Ovary (tissue), 9 donors: ENCODE results near the gene TMOD3. TPM values are rescaled to one million over a fixed set of nuclear protein-coding genes. Genes with fewer than 3 reads are reported as not detected.
"Not testable (repeated sequence)": the region's sequence is repeated elsewhere in the genome, so short reads cannot be mapped to it uniquely, and the experiment has no call there.

ENCODE experiments used
- DNase-seq, 5 donors: peaks; one replicate each; pipeline ENCODE4 v3.0.0-alpha.2; 2019 to 2020
- H3K27ac ChIP-seq, 2 donors: fragments of 200-600 bp; one replicate each; pipeline versions ENCODE4 v1.5.1 to v1.8.0; 2019 to 2022
- H3K27me3 ChIP-seq: fragments of 200-600 bp; one replicate; pipeline ENCODE4 v1.8.0; 2022
- H3K36me3 ChIP-seq: fragments of 200-600 bp; sonication (generic); one replicate; pipeline ENCODE4 v1.5.1; 2019
- H3K4me1 ChIP-seq: one replicate; pipeline ENCODE4 v1.8.1; 2013; ENCODE audit warnings: mild to moderate bottlenecking, moderate library complexity; ENCODE audit not compliant: insufficient read depth
- H3K4me3 ChIP-seq: fragments of 200-600 bp; sonication (generic); one replicate; pipeline ENCODE4 v1.5.1; 2017
- H3K9me3 ChIP-seq, 2 donors: fragments of 200-600 bp in 1 of 2; sonication (generic) in 1 of 2; one replicate each; pipeline versions ENCODE4 v1.5.1 to v1.8.1; 2013 to 2019; ENCODE audit warnings: mild to moderate bottlenecking in 1 of 2, moderate library complexity in 1 of 2
- CTCF ChIP-seq, 3 donors: fragments of 450-650 bp in 2 of 3; fragments of 200-600 bp in 1 of 3; IDR thresholded peaks; one replicate each; pipeline versions ENCODE4 v1.5.1 to v1.8.0; 2016 to 2022; ENCODE audit warnings: antibody characterized with exemption in 3 of 3, mild to moderate bottlenecking in 1 of 3
- EP300 ChIP-seq: sonication (generic); formaldehyde crosslinking; IDR thresholded peaks from one replicate; pipeline ENCODE4 v1.6.1; 2017; ENCODE audit warnings: antibody characterized with exemption
- POLR2A ChIP-seq: fragments of 450-650 bp; IDR thresholded peaks from one replicate; pipeline ENCODE4 v1.6.1; 2017; ENCODE audit warnings: antibody characterized with exemption, mild to moderate bottlenecking, moderate library complexity
- WGBS, 3 donors: extraction: QIAGEN DNeasy Blood & Tissue Kit in 1 of 3; methylation state at CpG; one replicate each; pipeline versions ENCODE4 v1.1.5 to v1.1.7; 2013 to 2017; 5-methylcytosine and 5-hydroxymethylcytosine counted together
- intact Hi-C, 4 donors: fragments of 100-400 bp; cut with DNase I; formaldehyde crosslinking; loops; one replicate each; pipeline versions ENCODE4 v1.11.0 to v1.15.1; 2022 to 2023
- polyA plus RNA-seq, 2 donors: library from polyadenylated mRNA; stranded (reverse); fragments of 200-250 nt in 1 of 2; fragments of 350-450 nt in 1 of 2; fragmentation: Illumina TruSeq in 1 of 2; extraction: RNeasy Lipid Tissue Mini Kit (QIAGEN cat#74804) in 1 of 2; gene quantifications; one replicate each; pipeline ENCODE4 v1.2.3, GENCODE V29; 2013 to 2014
- total RNA-seq, 7 donors: library from RNA; depleted of rRNA in 2 of 7; stranded (reverse); fragments of >200 nt in 2 of 7; fragmentation: NEBNext Ultra II Directional in 3 of 7; extraction: Animal tissue kit (Norgen Biotek cat#: 25700) in 3 of 7; gene quantifications; one replicate each; pipeline versions ENCODE4 v1.1.0 to v1.2.4, GENCODE V29; 2016 to 2023
- donor health status: DM: no; HTN: no; CAD: no; lungs with moderate emphysema.
- donor health status: DM: no; HTN: no; CAD: no.
- donor health status: Bipolar disorder and iron deficiency.
- donor health status: DM: yes; HTN: yes; CAD: no.
- donor health status: DM: no; HTN: no; CAD: no.
- donor health status: DM: yes; HTN: yes; CAD: no.

Gene TMOD3
- total and polyA plus RNA-seq, 9 donors, result 9.4 to 35.5 (median 24.1) TPM

GRCh38 chr15:51783967-51784366 lies 45.5 kb upstream of the TMOD3 start:
- Histone ChIP-seq H3K27me3 (no peaks in the 10 kb centered on the region), H3K36me3 (no peaks in the 10 kb centered on the region), H3K4me3 (no peak overlapping the region), H3K4me1 (no peaks in the 10 kb centered on the region), H3K27ac (no peak overlapping the region), H3K9me3 (no peaks in the 10 kb centered on the region)
- 94 to 97% (median 95%) methylated on average over 3 of the region's 3 CpGs for WGBS, 3 donors
- intact Hi-C loops, result no loop called here
- TF ChIP-seq EP300, result no peak
- no peak for TF ChIP-seq POLR2A
- TF ChIP-seq CTCF (IDR thresholded peaks at IDR 0.05), result no peak
- DNase-seq, result no peak

GRCh38 chr15:51787130-51787529 lies 42.3 kb upstream of the TMOD3 start:
- H3K4me1 ChIP-seq, H3K36me3 ChIP-seq, intact Hi-C loops, H3K9me3 ChIP-seq, H3K4me3 ChIP-seq, H3K27ac ChIP-seq, H3K27me3 ChIP-seq, DNase-seq: not testable (repeated sequence)
- WGBS, 3 donors, result 95 to 97% (median 96%) methylated on average over 11 of the region's 11 CpGs

DNA sequence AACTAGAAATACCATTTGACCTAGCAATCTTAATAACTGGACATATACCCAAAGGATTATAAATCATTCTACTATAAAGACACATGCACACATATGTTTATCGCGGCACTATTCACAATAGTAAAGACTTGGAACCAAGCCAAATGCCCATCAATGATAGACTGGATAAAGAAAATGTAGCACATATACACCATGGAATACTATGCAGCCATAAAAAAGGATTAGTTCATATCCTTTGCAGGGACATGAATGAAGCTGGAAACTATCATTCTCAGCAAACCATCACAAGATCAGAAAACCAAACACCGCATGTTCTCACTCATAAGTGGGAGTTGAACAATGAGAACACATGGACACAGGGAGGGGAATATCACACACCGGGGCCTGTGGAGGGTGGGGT lies 37.0 kb upstream of the TMOD3 start:
- H3K27ac ChIP-seq, H3K4me1 ChIP-seq, H3K4me3 ChIP-seq, H3K27me3 ChIP-seq, H3K36me3 ChIP-seq, intact Hi-C loops, H3K9me3 ChIP-seq, DNase-seq: not testable (repeated sequence)
- 86 to 92% (median 86%) methylated on average over 4 of the region's 4 CpGs for WGBS, 3 donors

DNA sequence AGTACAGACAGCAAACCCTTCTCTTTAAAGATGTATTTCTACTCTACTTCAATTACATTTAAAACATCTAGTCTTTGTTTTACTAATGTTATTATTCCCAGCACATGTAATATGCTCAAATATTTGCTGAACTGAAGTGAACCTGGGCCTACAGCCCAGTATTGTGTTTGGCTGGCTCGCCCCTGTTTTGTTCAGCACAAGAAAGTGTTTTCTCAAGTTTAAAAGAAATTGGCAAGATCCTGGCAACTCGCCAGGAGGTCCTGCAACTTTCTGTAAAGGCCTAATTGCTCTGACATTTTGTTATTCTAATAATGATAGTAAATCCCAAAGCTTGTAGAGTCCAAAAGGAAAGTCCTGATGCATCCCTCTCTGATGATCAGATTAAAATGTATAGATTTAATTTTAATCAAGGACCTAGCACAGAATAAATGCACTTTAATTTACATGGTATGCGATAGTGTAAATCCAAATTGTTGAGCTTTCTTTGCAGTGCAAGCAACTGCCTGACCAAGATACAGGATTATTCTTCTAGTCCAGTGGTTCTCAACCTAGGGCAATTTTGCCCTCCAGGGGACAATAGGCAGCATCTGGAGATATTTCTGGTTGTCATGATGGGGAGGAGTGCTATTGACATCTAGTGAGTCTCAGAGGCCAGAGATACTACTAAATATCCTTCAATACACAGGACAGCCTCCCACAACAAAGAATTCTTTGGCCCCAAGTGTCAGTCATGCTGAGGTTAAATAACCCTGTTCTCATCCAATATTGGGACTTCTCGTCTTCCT lies 35.7 kb upstream of the TMOD3 start:
- no peak overlapping the region for H3K27ac ChIP-seq

DNA sequence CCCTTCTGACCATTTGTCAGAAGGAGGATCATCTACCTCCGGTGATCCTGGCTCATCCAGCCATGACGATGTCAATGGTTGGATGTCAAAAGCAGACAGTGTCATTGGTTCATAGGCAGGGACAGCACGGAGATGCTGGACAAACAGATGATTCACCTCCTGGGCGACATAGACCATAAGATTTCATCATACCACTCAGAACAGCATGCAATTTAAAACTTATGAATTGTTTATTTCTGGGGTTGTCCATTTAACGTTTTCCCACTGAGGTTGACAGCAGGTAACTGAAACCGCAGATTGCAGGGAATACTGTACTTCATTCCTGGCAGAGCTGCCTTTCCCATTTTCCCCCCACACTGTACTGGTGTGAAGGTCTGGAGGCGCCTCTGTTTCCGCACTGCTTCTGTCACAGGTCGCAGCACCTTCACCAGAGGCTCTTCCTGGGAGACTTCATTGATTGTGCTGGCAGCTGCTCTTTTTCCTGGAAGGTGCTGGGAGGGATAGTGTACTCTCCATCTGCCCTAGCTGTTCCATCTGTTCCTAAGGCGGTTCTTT lies 32.5 kb upstream of the TMOD3 start:
- Histone ChIP-seq H3K4me3 (no peak overlapping the region), H3K4me1 (peaks cover 3% of the 10 kb centered on the region), H3K27me3 (no peaks in the 10 kb centered on the region), H3K9me3 (no peaks in the 10 kb centered on the region), H3K36me3 (no peaks in the 10 kb centered on the region), H3K27ac (no peak overlapping the region)
- no peak for DNase-seq
- WGBS, 3 donors, result 89 to 92% (median 89%) methylated on average over 10 of the region's 10 CpGs
- intact Hi-C loops, result no loop called here
- TF ChIP-seq CTCF (IDR thresholded peaks at IDR 0.05), result no peak
- TF ChIP-seq EP300, result no peak
- no peak for TF ChIP-seq POLR2A

More for the DNA sequence above, 35.7 kb upstream of the TMOD3 start:
- H3K36me3 ChIP-seq, result no peaks in the 10 kb centered on the region
- DNase-seq, result peak; percentile 15 to 66 (median 38)
- H3K9me3 ChIP-seq, result no peaks in the 10 kb centered on the region
- intact Hi-C loops, result no loop called here
- H3K27me3 ChIP-seq, result no peaks in the 10 kb centered on the region
- TF ChIP-seq EP300 (no peak), CTCF (IDR thresholded peaks at IDR 0.05) (no peak), POLR2A (no peak)
- H3K4me1 ChIP-seq, result peaks cover 3% of the 10 kb centered on the region
- 32 to 38% (median 35%) methylated on average over 4 of the region's 4 CpGs for WGBS, 3 donors
- H3K4me3 ChIP-seq, result no peak overlapping the region
